Measurements from ENCODE around the gene ATG12.

ATG12 gene

DNA sequence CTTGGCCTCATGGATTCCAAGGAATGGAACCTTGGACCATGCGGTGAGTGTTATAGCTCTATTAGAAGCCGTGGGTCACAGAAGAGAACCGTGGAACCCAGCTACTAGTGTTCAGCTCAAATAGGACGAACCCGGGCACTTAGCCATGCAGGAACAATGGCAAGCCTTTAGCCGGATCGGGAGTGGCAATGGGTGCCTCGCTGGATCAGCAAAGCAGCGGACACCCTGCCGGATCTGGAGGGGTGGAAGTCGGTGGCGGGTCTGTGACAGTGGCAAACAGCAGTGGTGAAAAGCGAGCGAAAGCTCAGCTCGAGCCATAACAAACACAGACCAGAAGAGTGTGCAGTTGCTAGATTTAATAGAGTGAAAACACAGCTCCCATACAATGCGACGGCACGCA is 22.5 kb downstream of the ATG12 start:
- no peak for DNase-seq (ENCODE audit: low read depth, low spot score)
- Histone ChIP-seq H3K4me3 (ENCODE audit: low read length) (no peak overlapping the region), H3K9me3 (ENCODE audit: control insufficient read depth, insufficient read depth, low read length) (no peaks in the 10 kb centered on the region), H3K4me1 (ENCODE audit: control insufficient read depth, insufficient read depth, low read length) (peaks cover 1% of the 10 kb centered on the region), H3K27ac (ENCODE audit: low read length) (no peak overlapping the region), H3K36me3 (ENCODE audit: control insufficient read depth, insufficient read depth, low read length) (no peaks in the 10 kb centered on the region; the same call in 1 of the 2 replicates), H3K27me3 (ENCODE audit: control insufficient read depth, insufficient read depth, low read length) (peaks cover 10% of the 10 kb centered on the region)
- WGBS (ENCODE audit: insufficient coverage, insufficient read length): no CpG with 5 or more reads among the region's 18 CpGs

DNA sequence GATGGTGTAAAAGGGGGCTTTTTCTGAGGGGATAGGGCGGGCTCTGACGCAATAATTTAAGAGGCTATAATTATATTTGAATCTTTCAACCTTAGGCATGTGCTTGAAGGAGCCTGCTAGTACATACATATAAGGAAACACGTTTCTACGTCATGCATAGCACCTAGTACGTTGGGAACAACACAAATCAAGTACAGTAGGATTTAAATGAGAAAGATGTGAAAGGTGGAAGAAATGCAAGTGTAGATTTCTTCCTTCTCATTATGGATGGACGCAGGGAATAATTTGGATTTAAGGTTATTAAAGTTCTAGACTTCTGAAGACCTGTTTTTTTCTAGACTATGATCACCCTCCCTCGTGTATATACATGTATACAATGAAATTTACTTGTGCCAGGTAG is 24.0 kb downstream of the ATG12 start:
- no peaks in the 10 kb centered on the region; the same call in 1 of the 2 replicates for H3K36me3 ChIP-seq (ENCODE audit: control insufficient read depth, insufficient read depth, low read length)
- peaks cover 10% of the 10 kb centered on the region for H3K27me3 ChIP-seq (ENCODE audit: control insufficient read depth, insufficient read depth, low read length)
- DNase-seq (ENCODE audit: low read depth, low spot score): no peak
- H3K4me3 ChIP-seq (ENCODE audit: low read length): no peak overlapping the region
- peaks cover 1% of the 10 kb centered on the region for H3K4me1 ChIP-seq (ENCODE audit: control insufficient read depth, insufficient read depth, low read length)
- no peaks in the 10 kb centered on the region for H3K9me3 ChIP-seq (ENCODE audit: control insufficient read depth, insufficient read depth, low read length)
- no CpG with 5 or more reads among the region's 7 CpGs for WGBS (ENCODE audit: insufficient coverage, insufficient read length)
- no peak overlapping the region for H3K27ac ChIP-seq (ENCODE audit: low read length)

DNA sequence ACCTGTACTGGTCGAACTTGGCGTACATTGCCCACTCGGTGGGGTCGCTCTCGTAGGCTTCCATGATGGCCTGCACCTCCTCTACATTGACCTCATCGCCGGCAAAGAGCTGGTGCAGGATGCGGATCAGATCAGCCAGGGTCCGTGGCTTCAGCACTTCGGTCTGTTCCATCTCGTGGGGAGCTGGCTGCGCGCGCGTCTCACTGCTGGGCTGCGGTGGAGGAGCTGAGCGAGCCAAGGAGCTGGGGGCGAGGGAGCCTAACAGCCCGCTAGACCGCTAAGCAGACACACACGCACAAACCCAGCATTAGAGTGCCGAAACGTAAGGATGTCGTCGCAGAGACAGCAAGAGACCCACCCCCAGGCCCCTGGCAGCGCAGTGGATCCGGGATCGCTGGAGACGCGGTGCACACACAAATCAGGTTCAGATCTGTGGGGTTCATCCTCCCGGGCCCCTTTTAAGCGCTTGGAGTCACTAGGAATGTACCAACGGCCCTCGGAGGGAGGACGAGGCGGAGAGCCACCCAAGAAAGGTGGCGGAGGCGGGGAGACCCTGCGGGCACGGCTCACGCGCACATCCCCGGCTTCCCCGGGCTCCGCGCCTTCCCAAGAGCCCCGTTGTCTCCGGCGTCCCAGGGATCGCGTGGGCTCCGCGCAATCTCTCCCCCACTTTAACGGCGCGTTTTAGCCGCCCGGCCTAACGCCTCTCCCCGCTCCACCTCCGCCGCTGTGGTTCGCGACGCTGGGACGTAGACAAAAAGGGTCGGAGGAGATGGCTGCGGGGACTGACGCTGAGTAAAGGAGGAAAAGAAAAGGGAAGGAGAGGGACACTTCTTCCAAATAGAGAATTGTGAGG is 24.9 kb downstream of the ATG12 start, which contains the start of gene CDO1:
Gene CDO1, minus strand, starts transcription at position 434 of the 856 bp plus-strand sequence. Its CDS starts 262 bp downstream, at position 172.
- WGBS (ENCODE audit: insufficient coverage, insufficient read length): no CpG with 5 or more reads among the region's 69 CpGs

DNA sequence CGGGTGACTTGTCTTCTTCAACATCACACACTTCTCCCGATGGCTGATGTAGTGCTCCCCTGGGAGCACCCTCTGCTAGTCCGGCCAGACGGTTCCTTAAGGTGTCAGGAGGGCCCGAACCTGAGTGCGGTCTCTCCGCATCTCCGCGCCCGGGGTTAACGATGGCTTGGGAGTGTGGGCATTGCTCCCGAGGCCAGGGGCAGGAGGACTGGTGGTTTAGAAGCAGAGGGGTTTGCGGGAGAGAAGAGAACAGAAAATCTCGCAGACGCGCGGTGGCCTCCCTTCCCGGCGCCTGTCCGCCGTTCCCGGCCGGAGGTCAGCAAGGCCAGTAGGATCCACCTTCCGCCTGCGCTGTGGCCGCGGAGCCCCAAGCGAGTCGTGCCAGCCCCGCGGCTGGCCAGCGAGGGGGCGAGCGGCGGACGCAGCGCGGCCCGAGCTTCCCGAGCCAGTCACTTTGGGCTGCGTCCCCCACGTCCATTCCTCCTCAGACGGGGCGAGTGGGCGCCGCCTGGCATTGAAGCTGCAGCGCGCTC is 25.6 kb downstream of the ATG12 start:
- H3K4me3 ChIP-seq (ENCODE audit: low read length): peak overlapping the region; percentile 61
- H3K36me3 ChIP-seq (ENCODE audit: control insufficient read depth, insufficient read depth, low read length): peaks cover 2% of the 10 kb centered on the region; the same call in 1 of the 2 replicates
- peaks cover 1% of the 10 kb centered on the region for H3K4me1 ChIP-seq (ENCODE audit: control insufficient read depth, insufficient read depth, low read length)
- H3K9me3 ChIP-seq (ENCODE audit: control insufficient read depth, insufficient read depth, low read length): no peaks in the 10 kb centered on the region
- WGBS (ENCODE audit: insufficient coverage, insufficient read length): no CpG with 5 or more reads among the region's 48 CpGs
- H3K27ac ChIP-seq (ENCODE audit: low read length): no peak overlapping the region
- DNase-seq (ENCODE audit: low read depth, low spot score): no peak
- H3K27me3 ChIP-seq (ENCODE audit: control insufficient read depth, insufficient read depth, low read length): peaks cover 10% of the 10 kb centered on the region

More for the DNA sequence above, 24.9 kb downstream of the ATG12 start, which contains the start of gene CDO1:
- Histone ChIP-seq H3K4me3 (ENCODE audit: low read length) (peak within 1 kb of the TSS; percentile 61), H3K27me3 (ENCODE audit: control insufficient read depth, insufficient read depth, low read length) (peaks cover 10% of the 10 kb centered on the region), H3K27ac (ENCODE audit: low read length) (no peak within 1 kb of the TSS), H3K4me1 (ENCODE audit: control insufficient read depth, insufficient read depth, low read length) (peaks cover 1% of the 10 kb centered on the region), H3K9me3 (ENCODE audit: control insufficient read depth, insufficient read depth, low read length) (no peaks in the 10 kb centered on the region), H3K36me3 (ENCODE audit: control insufficient read depth, insufficient read depth, low read length) (no peaks in the 10 kb centered on the region; the same call in 1 of the 2 replicates)
- DNase-seq (ENCODE audit: low read depth, low spot score): no peak

DNA sequence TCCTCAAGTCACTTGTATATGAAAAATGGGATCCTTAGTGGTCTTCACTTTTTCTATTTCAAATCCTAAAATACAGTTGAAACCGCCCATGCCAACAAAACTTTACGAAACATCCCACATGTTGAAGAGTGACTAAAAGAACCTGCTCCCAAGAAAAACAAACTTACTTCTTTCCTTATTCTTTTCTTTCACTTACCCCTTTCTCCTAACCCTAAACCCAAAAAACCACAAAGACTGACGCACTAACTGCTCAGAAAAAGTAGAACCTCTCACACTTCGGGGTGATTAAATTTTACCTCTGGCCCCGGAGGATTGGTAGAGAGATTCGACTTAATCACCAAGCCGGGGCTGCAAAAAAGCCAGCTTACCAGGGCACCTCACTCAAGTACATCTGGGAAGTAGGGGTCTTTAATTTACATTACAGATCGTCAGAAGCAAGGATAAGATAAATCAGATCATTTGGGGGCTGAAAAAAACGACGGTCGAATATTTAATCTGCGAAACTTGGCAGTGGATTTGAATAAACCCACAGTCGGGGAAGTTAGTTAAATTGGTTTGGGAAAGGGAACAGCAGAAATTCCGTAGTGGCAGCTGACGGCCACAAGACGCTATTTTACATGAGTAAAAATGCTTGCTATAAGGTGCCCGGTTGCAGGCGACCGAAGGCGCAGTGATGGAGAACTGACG is 26.2 kb downstream of the ATG12 start:
- peaks cover 1% of the 10 kb centered on the region for H3K4me1 ChIP-seq (ENCODE audit: control insufficient read depth, insufficient read depth, low read length)
- no peak for DNase-seq (ENCODE audit: low read depth, low spot score)
- no peaks in the 10 kb centered on the region for H3K9me3 ChIP-seq (ENCODE audit: control insufficient read depth, insufficient read depth, low read length)
- peaks cover 2% of the 10 kb centered on the region; the same call in 1 of the 2 replicates for H3K36me3 ChIP-seq (ENCODE audit: control insufficient read depth, insufficient read depth, low read length)
- peak overlapping the region; percentile 61 for H3K4me3 ChIP-seq (ENCODE audit: low read length)
- peaks cover 10% of the 10 kb centered on the region for H3K27me3 ChIP-seq (ENCODE audit: control insufficient read depth, insufficient read depth, low read length)
- no peak overlapping the region for H3K27ac ChIP-seq (ENCODE audit: low read length)
- 100% methylated on average over 1 of the region's 21 CpGs for WGBS (ENCODE audit: insufficient coverage, insufficient read length)

DNA sequence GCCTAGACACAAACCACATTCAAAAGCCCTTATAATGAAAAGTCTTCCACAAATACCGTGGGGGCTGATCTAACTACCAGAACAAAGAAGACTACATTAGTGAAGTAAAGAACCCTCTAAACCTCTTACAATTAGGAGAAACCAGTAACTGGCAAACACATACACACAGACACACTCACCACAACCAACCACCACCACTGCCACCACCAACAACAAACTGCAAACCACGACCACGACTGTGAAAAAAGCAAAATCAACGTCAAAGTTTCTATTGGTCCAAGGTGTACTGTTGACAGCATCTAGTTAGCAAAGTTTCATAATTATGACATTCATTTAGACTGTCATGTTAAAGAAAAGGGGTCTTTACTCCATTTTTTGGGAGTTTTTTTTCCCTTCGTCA is 27.6 kb downstream of the ATG12 start:
- H3K9me3 ChIP-seq (ENCODE audit: control insufficient read depth, insufficient read depth, low read length): no peaks in the 10 kb centered on the region
- no peak overlapping the region for H3K27ac ChIP-seq (ENCODE audit: low read length)
- H3K36me3 ChIP-seq (ENCODE audit: control insufficient read depth, insufficient read depth, low read length): peaks cover 2% of the 10 kb centered on the region; the same call in 1 of the 2 replicates
- no peaks in the 10 kb centered on the region; the same call in 1 of the 2 replicates for H3K4me1 ChIP-seq (ENCODE audit: control insufficient read depth, insufficient read depth, low read length)
- H3K4me3 ChIP-seq (ENCODE audit: low read length): no peak overlapping the region
- no peak for DNase-seq (ENCODE audit: low read depth, low spot score)
- peaks cover 10% of the 10 kb centered on the region for H3K27me3 ChIP-seq (ENCODE audit: control insufficient read depth, insufficient read depth, low read length)
- no CpG with 5 or more reads among the region's 5 CpGs for WGBS (ENCODE audit: insufficient coverage, insufficient read length)

DNA sequence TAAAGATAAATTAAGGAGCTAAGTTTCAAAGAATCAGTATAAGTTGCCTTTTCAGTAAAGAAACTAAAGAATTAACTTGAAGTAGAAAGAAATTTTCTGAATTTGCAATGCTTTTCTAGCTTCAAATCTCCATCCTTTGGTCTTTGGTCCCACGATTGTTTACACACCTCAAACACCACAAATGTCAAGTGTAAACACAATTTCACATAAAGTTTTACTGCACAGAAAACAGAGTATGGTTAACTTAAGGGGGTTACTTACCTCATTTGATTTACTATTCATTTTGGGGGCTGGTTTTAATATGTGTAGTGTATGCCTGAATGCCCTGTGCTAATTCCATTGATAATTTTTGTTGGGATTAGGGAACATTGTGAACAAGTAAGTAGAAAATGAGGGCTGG is 29.0 kb downstream of the ATG12 start:
- H3K27me3 ChIP-seq (ENCODE audit: control insufficient read depth, insufficient read depth, low read length): peaks cover 10% of the 10 kb centered on the region
- no peak for DNase-seq (ENCODE audit: low read depth, low spot score)
- WGBS (ENCODE audit: insufficient coverage, insufficient read length): no CpG with 5 or more reads among the region's 1 CpG

DNA sequence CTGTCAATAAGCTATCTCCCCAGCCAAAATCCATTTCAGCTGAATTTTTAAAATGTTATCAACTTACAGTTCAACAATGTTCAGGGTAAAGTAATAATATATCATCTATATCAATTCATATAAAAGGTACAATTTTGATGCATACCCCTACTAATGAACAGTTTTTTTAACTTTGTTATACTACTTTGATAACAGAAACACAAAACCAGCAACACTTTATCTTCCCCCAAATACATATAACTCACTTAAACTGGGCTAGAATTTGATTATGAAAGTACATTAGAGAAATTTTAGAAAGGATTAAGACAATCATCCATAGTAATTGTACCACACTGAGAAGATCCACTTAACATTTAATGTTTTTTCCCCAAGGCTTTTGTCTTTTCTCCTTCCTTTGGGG is 30.0 kb downstream of the ATG12 start:
- H3K4me1 ChIP-seq (ENCODE audit: control insufficient read depth, insufficient read depth, low read length): no peaks in the 10 kb centered on the region
- peaks cover 10% of the 10 kb centered on the region for H3K27me3 ChIP-seq (ENCODE audit: control insufficient read depth, insufficient read depth, low read length)
- H3K4me3 ChIP-seq (ENCODE audit: low read length): no peak overlapping the region
- DNase-seq (ENCODE audit: low read depth, low spot score): no peak
- H3K36me3 ChIP-seq (ENCODE audit: control insufficient read depth, insufficient read depth, low read length): peaks cover 2% of the 10 kb centered on the region; the same call in 1 of the 2 replicates
- H3K9me3 ChIP-seq (ENCODE audit: control insufficient read depth, insufficient read depth, low read length): no peaks in the 10 kb centered on the region
- no peak overlapping the region for H3K27ac ChIP-seq (ENCODE audit: low read length)

More for the DNA sequence above, 29.0 kb downstream of the ATG12 start:
- H3K9me3 ChIP-seq (ENCODE audit: control insufficient read depth, insufficient read depth, low read length): no peaks in the 10 kb centered on the region
- no peak overlapping the region for H3K27ac ChIP-seq (ENCODE audit: low read length)
- H3K4me3 ChIP-seq (ENCODE audit: low read length): no peak overlapping the region
- peaks cover 2% of the 10 kb centered on the region; the same call in 1 of the 2 replicates for H3K36me3 ChIP-seq (ENCODE audit: control insufficient read depth, insufficient read depth, low read length)
- H3K4me1 ChIP-seq (ENCODE audit: control insufficient read depth, insufficient read depth, low read length): no peaks in the 10 kb centered on the region

DNA sequence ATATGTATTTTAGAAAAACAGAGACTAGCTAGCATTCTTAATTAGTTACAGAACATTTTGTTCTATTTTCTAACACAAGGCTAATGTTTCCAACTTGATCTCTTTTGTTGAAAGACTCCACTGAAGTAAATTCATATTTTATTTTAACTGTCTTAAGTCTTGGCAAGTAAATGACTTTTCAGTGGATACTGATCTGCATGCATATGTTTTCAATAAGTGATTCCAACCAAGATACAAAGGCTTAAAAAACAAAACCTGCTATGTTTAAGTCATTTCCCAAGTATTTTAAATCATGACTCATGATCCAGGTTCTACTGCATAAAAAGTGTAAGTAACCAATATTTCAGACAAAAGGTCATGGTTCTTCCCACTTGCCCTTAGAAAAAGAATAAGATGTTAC is 30.6 kb downstream of the ATG12 start:
- H3K4me1 ChIP-seq (ENCODE audit: control insufficient read depth, insufficient read depth, low read length): no peaks in the 10 kb centered on the region
- no peak overlapping the region for H3K4me3 ChIP-seq (ENCODE audit: low read length)
- no peak for DNase-seq (ENCODE audit: low read depth, low spot score)
- peaks cover 10% of the 10 kb centered on the region for H3K27me3 ChIP-seq (ENCODE audit: control insufficient read depth, insufficient read depth, low read length)
- peaks cover 2% of the 10 kb centered on the region; the same call in 1 of the 2 replicates for H3K36me3 ChIP-seq (ENCODE audit: control insufficient read depth, insufficient read depth, low read length)
- H3K9me3 ChIP-seq (ENCODE audit: control insufficient read depth, insufficient read depth, low read length): no peaks in the 10 kb centered on the region
- no peak overlapping the region for H3K27ac ChIP-seq (ENCODE audit: low read length)

DNA sequence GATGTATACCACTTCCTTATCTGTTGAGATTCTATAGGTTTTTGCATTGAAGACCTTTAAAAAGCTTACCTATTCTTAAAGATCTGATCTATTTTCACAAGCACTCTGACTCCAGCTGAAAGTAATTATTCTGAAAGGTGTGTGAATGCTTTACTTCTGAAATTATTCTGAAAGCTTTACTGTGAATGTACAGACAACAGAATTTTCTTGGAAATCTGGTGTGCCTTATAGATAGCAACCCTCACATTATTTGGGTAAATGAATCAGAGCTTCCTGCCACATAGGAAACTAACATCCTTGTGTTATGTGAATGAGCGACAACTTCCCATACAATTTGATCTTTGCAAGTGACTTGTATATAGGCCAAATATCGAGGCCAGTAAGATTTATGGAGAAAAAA is 31.4 kb downstream of the ATG12 start:
- Histone ChIP-seq H3K4me1 (ENCODE audit: control insufficient read depth, insufficient read depth, low read length) (no peaks in the 10 kb centered on the region), H3K36me3 (ENCODE audit: control insufficient read depth, insufficient read depth, low read length) (0 out of 2 replicates have a peak, but pooled peaks cover 2% of the 10 kb centered on the region), H3K9me3 (ENCODE audit: control insufficient read depth, insufficient read depth, low read length) (no peaks in the 10 kb centered on the region), H3K4me3 (ENCODE audit: low read length) (no peak overlapping the region), H3K27ac (ENCODE audit: low read length) (no peak overlapping the region), H3K27me3 (ENCODE audit: control insufficient read depth, insufficient read depth, low read length) (peaks cover 3% of the 10 kb centered on the region)
- no CpG with 5 or more reads among the region's 2 CpGs for whole genome bisulfite sequencing (ENCODE audit: insufficient coverage, insufficient read length)
- DNase-seq (ENCODE audit: low read depth, low spot score): no peak

All from iPS DF 6.9 (cell line).